GM12875 (cell line): ENCODE measurements around the gene VWA8.

Experiments
- H3K4me3 ChIP-seq: one replicate; pipeline ENCODE4 v1.5.1; 2011; ENCODE audit warnings: low read depth, low read length, control low read depth
- TF ChIP-seq, protein P1 (sequence below): IDR thresholded peaks from 2 replicates; pipeline ENCODE4 v1.5.1; 2011; ENCODE audit warnings: low read depth, mild to moderate bottlenecking, control low read depth, inconsistent platforms, low read length, moderate library complexity, borderline replicate concordance; ENCODE audit not compliant: insufficient read depth

Gene VWA8

DNA sequence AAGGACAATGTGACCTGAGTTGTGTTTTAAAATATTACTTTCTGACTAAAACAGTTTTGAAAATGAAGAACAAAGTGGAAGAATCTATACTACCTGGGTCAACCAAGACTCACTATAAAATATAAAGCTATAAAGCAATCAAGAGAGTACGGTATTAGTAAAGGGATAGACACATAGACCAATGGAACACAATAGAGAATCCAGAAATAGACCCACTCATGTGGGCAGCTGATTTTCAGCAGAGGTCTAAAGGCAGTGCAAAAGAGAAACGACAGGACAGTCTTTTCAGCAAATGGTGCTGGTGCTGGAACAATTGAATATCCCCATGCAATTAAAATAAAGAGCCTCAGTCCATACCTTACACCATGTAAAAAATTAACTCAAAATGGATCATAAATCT, 278.9 kb downstream of the VWA8 start:
- no peak overlapping the region for H3K4me3 ChIP-seq
- TF ChIP-seq, protein P1, sequence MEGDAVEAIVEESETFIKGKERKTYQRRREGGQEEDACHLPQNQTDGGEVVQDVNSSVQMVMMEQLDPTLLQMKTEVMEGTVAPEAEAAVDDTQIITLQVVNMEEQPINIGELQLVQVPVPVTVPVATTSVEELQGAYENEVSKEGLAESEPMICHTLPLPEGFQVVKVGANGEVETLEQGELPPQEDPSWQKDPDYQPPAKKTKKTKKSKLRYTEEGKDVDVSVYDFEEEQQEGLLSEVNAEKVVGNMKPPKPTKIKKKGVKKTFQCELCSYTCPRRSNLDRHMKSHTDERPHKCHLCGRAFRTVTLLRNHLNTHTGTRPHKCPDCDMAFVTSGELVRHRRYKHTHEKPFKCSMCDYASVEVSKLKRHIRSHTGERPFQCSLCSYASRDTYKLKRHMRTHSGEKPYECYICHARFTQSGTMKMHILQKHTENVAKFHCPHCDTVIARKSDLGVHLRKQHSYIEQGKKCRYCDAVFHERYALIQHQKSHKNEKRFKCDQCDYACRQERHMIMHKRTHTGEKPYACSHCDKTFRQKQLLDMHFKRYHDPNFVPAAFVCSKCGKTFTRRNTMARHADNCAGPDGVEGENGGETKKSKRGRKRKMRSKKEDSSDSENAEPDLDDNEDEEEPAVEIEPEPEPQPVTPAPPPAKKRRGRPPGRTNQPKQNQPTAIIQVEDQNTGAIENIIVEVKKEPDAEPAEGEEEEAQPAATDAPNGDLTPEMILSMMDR, result no peak

DNA sequence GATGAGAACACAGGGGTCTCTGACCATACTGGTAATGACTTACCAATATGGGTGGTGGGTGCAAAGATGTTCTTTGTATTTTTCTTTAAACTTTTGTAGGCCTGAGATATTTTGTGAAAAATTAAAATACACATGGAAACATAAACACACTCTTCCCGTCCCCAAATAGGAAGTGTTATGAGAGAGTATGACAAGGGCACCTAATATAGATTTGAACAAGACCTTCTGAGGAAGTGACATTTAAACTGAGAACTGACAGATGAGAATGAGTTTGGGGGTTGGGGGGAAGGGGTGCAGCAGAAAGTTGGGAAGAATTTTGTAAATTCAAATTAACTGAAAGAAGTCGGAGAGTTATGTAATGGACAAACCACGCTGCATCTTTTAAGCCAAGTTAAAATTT, 279.3 kb downstream of the VWA8 start:
- H3K4me3 ChIP-seq, result no peak overlapping the region
- TF ChIP-seq, protein P1, result no peak

DNA sequence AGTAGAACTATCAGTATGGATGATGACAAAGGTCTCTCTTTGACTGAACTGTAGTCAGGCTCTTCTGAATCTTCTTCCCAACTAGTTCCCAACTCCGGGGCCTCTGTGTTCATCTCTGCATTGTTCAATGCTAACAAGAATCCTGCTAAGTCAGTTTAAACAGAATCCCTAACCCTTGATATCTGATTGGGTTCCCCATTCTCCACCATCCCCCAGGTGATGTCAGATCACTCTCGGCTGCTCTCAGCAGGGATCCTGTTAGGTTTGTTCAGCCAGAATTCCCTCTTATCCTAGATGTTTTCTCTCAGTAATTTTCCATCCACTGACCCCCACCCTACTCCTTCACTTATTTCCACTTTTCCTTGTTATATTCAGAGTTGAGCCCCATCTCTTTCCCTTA, 280.0 kb downstream of the VWA8 start:
- TF ChIP-seq, protein P1, result no peak
- no peak overlapping the region for H3K4me3 ChIP-seq

DNA sequence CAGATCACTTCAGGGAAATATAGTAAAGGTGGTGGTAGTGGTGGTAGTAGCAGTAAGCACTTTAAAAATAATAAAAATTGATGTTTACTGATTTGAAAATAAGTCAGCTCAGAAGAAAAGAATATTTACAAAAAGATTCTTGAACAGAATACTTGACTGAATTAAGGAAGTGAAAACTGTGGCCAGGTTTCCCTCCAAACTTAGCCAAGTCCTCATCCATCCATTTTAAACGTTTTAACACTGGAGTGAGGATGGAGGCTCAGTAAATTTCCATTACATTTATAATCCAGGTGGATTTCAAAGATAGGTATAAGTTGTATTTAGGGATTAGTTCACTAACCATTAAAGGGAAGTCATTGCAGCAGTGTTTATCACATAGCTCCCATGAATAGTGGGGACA, 282.1 kb downstream of the VWA8 start:
- TF ChIP-seq, protein P1, result no peak
- H3K4me3 ChIP-seq, result no peak overlapping the region

DNA sequence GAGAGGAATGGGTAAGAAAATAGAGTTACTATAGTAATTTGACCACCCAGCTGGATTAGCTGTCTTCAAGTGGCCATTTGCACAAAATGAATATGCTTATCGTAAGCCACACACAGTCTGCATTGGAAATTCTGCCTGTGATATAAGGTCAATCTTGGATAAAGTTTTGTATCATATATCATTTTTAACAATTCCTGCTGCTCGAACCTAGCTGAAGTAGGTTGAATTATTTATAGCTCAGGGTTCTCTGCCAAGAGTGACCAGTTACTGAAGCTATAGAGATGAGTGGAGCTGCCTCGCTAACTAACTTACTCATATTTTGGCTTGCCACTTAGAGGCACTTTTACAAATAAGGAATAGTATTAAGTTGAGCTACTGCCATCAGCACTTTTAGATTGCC, 282.7 kb downstream of the VWA8 start:
- H3K4me3 ChIP-seq, result no peak overlapping the region
- TF ChIP-seq, protein P1, result no peak

DNA sequence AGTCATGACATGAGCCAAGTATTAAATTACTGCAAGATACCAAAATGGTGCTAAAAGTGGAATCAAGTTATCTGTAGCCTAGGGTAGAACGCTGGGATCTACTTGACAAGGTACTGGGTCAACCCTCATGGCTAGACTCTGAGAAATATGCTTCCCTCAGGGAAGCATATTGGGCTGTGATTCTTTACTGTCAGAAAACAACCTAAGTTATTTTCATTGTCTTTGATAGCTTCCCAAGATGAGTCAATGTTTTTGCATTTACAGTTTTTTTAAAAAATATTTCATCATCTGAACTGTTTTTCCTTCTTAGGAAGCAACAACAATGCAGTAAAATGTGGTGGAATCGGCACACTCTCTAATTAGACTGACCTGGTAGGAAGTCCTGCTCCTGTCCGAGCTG, 285.6 kb downstream of the VWA8 start:
- no peak overlapping the region for H3K4me3 ChIP-seq
- TF ChIP-seq, protein P1, result no peak

DNA sequence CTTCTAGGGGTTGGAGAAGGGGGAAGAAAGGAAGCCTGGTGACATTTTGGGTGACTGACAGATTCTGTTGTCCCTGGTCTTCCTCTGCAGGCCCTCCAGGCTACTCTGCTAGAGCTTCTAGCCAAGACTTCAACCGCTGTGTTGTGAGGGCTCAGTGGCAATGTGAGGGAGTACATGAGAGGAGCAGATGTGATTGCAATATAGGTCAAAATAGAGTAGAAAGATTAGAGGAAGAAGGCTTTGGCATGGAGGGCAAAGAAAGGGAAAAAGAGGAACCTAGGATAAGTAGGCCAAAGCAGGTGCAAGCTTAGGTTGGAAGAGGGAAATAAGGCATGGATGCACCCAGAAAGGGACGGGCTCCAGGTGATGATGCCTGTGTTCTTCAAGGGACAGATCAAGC, 286.7 kb downstream of the VWA8 start:
- no peak overlapping the region for H3K4me3 ChIP-seq
- TF ChIP-seq, protein P1, result no peak
